ENCODE measurements around the gene PFDN6. TPM values are rescaled to one million over a fixed set of nuclear protein-coding genes. Genes with fewer than 3 reads are reported as not detected.

The PFDN6 gene
- total RNA-seq, 4 donors from 2014 or later = 12.4 to 48.7 (median 21.0) TPM

GRCh38 chr6:33248932-33249731, 40.3 kb upstream of the PFDN6 start:
- Histone ChIP-seq H3K4me3 (peak overlapping the region; percentile 42 to 68 (median 46)), H3K4me1 (peaks cover 0 to 29% (median 17%) of the 10 kb centered on the region in 4 donors), H3K36me3 (peaks cover 0 to 11% (median 0%) of the 10 kb centered on the region in 3 donors), H3K27me3 (no peaks in the 10 kb centered on the region), H3K27ac (peak overlapping the region; percentile 88 to 98 (median 93)), H3K9me3 (no peaks in the 10 kb centered on the region)
- peak; percentile 94 to 96 for DNase-seq (ENCODE audit: low spot score in 2 of 2)
- TF ChIP-seq EP300 (IDR thresholded peaks at IDR 0.05) (peak; percentile 55 to 90), POLR2A (IDR thresholded peaks at IDR 0.05) (peak; percentile 62 to 74), CTCF (IDR thresholded peaks at IDR 0.05) (peak; percentile 16 to 45 (median 25))
- WGBS, 2 donors = 1% methylated on average over 48 to 58 of the region's 58 CpGs

GRCh38 chr6:33249732-33250630, 39.4 kb upstream of the PFDN6 start:
- no peak for DNase-seq (ENCODE audit: low spot score in 2 of 2)
- peak overlapping the region; percentile 78 to 98 (median 93) for H3K27ac ChIP-seq
- 13 to 20% methylated on average over 15 of the region's 15 CpGs for WGBS, 2 donors
- peaks cover 0 to 29% (median 17%) of the 10 kb centered on the region in 4 donors for H3K4me1 ChIP-seq
- peaks cover 0 to 19% (median 0%) of the 10 kb centered on the region in 3 donors for H3K36me3 ChIP-seq
- no peaks in the 10 kb centered on the region for H3K27me3 ChIP-seq
- H3K4me3 ChIP-seq = peak overlapping the region; percentile 42 to 68 (median 46)
- H3K9me3 ChIP-seq = no peaks in the 10 kb centered on the region
- TF ChIP-seq CTCF (IDR thresholded peaks at IDR 0.05) = no peak
- TF ChIP-seq EP300 (IDR thresholded peaks at IDR 0.05) = no peak
- no peak for TF ChIP-seq POLR2A (IDR thresholded peaks at IDR 0.05)

- Histone ChIP-seq H3K4me1 (peaks cover 0 to 29% (median 17%) of the 10 kb centered on the region in 4 donors), H3K9me3 (no peaks in the 10 kb centered on the region), H3K4me3 (no peak overlapping the region), H3K36me3 (peaks cover 0 to 22% (median 0%) of the 10 kb centered on the region in 3 donors), H3K27ac (peak overlapping the region in 2 of 4 donors; percentile 89 to 98), H3K27me3 (no peaks in the 10 kb centered on the region)
- TF ChIP-seq CTCF (IDR thresholded peaks at IDR 0.05) (no peak), POLR2A (IDR thresholded peaks at IDR 0.05) (no peak), EP300 (IDR thresholded peaks at IDR 0.05) (no peak)
- 89 to 97% methylated on average over 13 of the region's 13 CpGs for WGBS, 2 donors
- no peak for DNase-seq (ENCODE audit: low spot score in 2 of 2)
Observed at GRCh38 chr6:33250731-33251130, 38.7 kb upstream of the PFDN6 start.

GRCh38 chr6:33251395-33252012, 37.9 kb upstream of the PFDN6 start:
- Histone ChIP-seq H3K27me3 (no peaks in the 10 kb centered on the region), H3K9me3 (no peaks in the 10 kb centered on the region), H3K27ac (no peak overlapping the region), H3K4me3 (no peak overlapping the region), H3K4me1 (peaks cover 0 to 29% (median 17%) of the 10 kb centered on the region in 4 donors), H3K36me3 (peaks cover 0 to 22% (median 0%) of the 10 kb centered on the region in 3 donors)
- TF ChIP-seq POLR2A (IDR thresholded peaks at IDR 0.05) (no peak), EP300 (IDR thresholded peaks at IDR 0.05) (no peak), CTCF (IDR thresholded peaks at IDR 0.05) (no peak)
- 81 to 83% methylated on average over 6 of the region's 6 CpGs for WGBS, 2 donors
- DNase-seq (ENCODE audit: low spot score in 2 of 2) = no peak

All from tibial nerve (tissue), 4 donors.